Measurements from ENCODE around the gene SNAPC1. TPM values are rescaled to one million over a fixed set of nuclear protein-coding genes. Genes with fewer than 3 reads are reported as not detected.

Gene SNAPC1
- total and polyA plus RNA-seq, 9 of the 15 experiments (the other 6 are each of a cell fraction or from before 2014, with no cell fraction given), result 3.7 to 9.0 (median 7.9) TPM

DNA sequence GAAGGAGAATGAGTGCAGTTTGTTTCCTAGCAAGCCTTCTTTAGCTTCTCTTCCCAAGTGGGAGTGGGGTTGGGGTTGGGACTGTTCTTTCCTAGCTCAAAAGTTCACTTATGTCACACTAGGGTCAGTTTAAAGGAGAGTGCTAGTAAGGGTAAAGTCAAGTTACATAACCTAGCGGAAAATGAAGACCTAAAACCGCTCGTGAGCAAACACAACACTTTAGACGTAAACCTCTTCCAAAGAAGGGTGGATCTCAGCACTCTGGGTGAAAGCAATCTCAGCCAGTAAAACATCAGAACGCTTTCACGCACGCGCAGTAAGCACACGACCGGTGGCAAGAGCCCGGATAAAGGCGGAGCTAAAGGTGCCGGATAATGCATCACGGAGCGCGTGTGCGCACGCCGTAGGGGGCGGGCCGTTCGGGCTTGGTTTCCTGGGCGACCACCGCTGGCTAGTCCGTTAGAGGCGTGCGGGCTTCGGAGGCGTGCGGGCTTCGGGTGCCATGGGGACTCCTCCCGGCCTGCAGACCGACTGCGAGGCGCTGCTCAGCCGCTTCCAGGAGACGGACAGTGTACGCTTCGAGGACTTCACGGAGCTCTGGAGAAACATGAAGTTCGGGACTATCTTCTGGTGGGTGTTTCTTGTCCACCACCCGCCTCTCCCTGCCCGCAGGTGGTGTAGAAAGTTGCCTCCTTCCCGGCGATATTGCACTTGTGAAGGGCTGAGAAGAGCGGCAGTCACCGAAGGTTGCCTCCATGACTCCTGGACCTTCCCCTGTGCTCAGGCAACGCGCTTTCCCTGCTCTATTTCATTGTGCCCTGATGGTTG is at the start of gene SNAPC1 (continued):
- peak; percentile 83 for TF ChIP-seq RBFOX2 (IDR thresholded peaks at IDR 0.05; ENCODE audit: low read depth, low read length)
- TF ChIP-seq TBL1XR1 (IDR thresholded peaks at IDR 0.05; ENCODE audit: low read length in 2 of 2), result no peak
- no peak for TF ChIP-seq LEF1 (IDR thresholded peaks at IDR 0.05)
- no peak for TF ChIP-seq ZBTB49 (CRISPR knock-in tag; IDR thresholded peaks at IDR 0.05; ENCODE audit: borderline replicate concordance)
- TF ChIP-seq MYC (IDR thresholded peaks at IDR 0.05; ENCODE audit: low read depth, low read length), result peak; percentile 56
- TF ChIP-seq MYC (CRISPR knock-in tag; IDR thresholded peaks at IDR 0.05; ENCODE audit: borderline replicate concordance, low read depth), result no peak
- peak; percentile 31 for TF ChIP-seq EP400 (IDR thresholded peaks at IDR 0.05)
- TF ChIP-seq, protein P1, sequence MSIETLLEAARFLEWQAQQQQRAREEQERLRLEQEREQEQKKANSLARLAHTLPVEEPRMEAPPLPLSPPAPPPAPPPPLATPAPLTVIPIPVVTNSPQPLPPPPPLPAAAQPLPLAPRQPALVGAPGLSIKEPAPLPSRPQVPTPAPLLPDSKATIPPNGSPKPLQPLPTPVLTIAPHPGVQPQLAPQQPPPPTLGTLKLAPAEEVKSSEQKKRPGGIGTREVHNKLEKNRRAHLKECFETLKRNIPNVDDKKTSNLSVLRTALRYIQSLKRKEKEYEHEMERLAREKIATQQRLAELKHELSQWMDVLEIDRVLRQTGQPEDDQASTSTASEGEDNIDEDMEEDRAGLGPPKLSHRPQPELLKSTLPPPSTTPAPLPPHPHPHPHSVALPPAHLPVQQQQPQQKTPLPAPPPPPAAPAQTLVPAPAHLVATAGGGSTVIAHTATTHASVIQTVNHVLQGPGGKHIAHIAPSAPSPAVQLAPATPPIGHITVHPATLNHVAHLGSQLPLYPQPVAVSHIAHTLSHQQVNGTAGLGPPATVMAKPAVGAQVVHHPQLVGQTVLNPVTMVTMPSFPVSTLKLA (conservative IDR thresholded peaks at IDR 0.05), result peak; percentile 83 to 93
- no peak for TF ChIP-seq MECOM (CRISPR knock-in tag; IDR thresholded peaks at IDR 0.05)
- TF ChIP-seq, protein P2, sequence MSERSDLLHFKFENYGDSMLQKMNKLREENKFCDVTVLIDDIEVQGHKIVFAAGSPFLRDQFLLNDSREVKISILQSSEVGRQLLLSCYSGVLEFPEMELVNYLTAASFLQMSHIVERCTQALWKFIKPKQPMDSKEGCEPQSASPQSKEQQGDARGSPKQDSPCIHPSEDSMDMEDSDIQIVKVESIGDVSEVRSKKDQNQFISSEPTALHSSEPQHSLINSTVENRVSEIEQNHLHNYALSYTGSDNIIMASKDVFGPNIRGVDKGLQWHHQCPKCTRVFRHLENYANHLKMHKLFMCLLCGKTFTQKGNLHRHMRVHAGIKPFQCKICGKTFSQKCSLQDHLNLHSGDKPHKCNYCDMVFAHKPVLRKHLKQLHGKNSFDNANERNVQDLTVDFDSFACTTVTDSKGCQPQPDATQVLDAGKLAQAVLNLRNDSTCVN (CRISPR knock-in tag; IDR thresholded peaks at IDR 0.05), result no peak
- TF ChIP-seq NFE2L1 (tag; IDR thresholded peaks at IDR 0.05; ENCODE audit: borderline replicate concordance, low read depth), result no peak
- peak; percentile 40 to 63 for TF ChIP-seq E2F6 (IDR thresholded peaks at IDR 0.05; ENCODE audit: borderline replicate concordance in 1 of 2, extremely low read depth in 1 of 2, insufficient read depth in 1 of 2, insufficient read length in 1 of 2, low read depth in 1 of 2, low read length in 1 of 2, poor library complexity in 1 of 2, severe bottlenecking in 1 of 2)
- TF ChIP-seq, protein P3, sequence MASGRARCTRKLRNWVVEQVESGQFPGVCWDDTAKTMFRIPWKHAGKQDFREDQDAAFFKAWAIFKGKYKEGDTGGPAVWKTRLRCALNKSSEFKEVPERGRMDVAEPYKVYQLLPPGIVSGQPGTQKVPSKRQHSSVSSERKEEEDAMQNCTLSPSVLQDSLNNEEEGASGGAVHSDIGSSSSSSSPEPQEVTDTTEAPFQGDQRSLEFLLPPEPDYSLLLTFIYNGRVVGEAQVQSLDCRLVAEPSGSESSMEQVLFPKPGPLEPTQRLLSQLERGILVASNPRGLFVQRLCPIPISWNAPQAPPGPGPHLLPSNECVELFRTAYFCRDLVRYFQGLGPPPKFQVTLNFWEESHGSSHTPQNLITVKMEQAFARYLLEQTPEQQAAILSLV (tag; IDR thresholded peaks at IDR 0.05), result no peak
- TF ChIP-seq ZNF263 (CRISPR knock-in tag; IDR thresholded peaks at IDR 0.05; ENCODE audit: borderline replicate concordance), result no peak
- TF ChIP-seq PML (IDR thresholded peaks at IDR 0.05; ENCODE audit: low read length), result 0 out of 2 replicates have a peak, but pooled peaks have one; percentile 23
- TF ChIP-seq RBBP5 (IDR thresholded peaks at IDR 0.05; ENCODE audit: borderline replicate concordance, insufficient read depth, low read length, poor library complexity, severe bottlenecking), result peak; percentile 49
- peak; percentile 87 for TF ChIP-seq POLR2G (IDR thresholded peaks at IDR 0.05; ENCODE audit: low read depth, low read length)

Measured in K562 (cell line).